ENCODE results near the gene GUCD1.

The GUCD1 gene

DNA sequence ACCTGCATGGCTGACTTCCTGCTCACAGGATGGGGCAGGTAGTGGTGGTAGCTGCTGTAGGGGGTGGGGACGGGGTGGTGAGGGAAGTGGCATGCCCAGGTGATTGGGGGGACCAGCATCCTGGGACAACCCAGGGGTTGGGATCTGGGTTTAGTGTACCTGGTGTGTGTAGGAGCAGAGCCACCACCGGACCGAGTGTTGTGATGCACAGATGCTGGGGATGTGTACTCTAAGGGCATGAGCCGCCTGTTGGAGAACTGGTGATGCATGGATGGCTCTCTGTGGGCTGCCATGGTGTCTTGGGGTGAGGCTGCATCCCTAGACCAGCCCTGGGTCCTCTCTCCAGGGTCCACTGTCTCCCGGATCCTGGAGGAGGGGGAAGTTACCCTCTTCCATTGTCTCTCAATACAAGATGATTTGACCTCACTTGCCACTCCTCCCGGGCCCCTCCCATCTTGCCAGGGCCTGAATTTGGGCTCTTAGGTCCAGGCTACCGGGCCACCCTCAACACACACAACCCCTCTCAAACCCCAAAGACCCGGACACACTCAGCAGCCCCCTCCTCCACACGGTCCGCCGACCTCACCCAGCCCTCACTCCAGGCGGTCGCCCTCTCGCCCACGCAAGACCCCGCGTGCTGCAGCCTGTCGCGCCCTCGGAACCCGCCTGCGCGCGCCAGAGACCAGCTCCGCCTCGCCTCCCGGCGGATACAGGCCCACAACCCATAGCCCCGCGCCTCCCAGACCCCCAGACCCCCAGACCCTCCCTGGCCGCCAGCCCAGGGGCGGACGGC lies 37.3 kb upstream of the GUCD1 start:
- DNase-seq: peak in 7 of 42 donors; percentile 13 to 43 (median 23)
- intact Hi-C loops (cut with DNase I): loop anchor here (10.0 kb wide), 1 partner anchor 47 kb away; no protein-coding TSS in a partner anchor

DNA sequence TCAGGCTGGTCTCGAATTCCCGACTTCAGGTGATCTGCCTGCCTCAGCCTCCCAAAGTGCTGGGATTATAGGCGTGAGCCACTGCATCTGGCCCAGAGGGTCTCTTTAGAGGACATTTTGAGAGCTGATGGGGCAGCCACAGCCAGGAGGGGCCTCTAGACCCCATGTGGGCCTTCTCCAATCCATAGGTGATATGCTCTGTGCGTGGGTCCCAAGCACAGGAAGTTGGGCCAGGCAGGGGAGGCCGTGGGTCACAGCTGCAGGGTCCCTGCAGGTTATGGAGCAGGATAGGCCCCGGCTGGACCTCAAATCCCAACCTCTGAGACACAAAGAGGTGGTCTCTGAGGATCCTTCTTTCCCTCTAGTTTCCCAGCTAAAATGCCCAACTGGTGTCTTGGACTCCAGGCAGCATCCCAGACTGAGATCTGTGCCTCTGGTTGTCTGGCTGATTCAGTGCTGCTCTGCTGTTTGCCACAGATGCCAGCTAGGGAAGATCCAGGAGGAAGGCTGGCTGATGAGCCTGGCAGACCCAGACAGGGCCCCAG lies 36.4 kb upstream of the GUCD1 start:
- intact Hi-C loops (cut with DNase I): loop anchor here (10.0 kb wide), 1 partner anchor 47 kb away; no protein-coding TSS in a partner anchor
- DNase-seq: no peak

DNA sequence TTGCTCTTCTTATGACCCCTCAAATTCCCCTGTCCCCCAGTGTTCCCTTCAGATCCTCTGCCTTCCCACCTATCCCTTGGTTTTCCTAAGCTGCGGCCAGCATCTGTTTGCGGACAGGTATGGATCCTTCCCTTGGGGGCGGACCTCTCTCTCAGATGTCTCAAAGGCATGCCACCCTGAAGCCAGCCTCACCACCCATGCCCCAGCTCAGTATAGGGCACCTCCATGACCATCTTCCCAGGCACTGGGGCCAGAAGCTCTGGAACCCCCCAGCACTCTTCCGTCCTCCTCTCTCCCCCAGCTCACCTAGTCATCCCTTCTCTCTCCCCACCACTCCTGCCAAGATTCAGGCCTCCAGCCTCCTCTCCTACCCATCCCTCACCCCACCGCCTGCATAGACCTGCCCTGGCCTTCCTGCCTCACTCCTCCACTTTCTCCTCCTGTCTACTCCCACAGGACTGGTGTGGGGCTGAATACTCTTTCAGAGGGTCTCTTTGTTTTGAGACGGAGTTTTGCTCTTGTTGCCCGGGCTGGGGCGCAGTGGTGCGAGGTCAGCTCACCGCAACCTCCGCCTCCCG lies 35.7 kb upstream of the GUCD1 start:
- intact Hi-C loops (cut with DNase I): loop anchor here (10.0 kb wide), 1 partner anchor 46 kb away; no protein-coding TSS in a partner anchor
- DNase-seq: no peak

DNA sequence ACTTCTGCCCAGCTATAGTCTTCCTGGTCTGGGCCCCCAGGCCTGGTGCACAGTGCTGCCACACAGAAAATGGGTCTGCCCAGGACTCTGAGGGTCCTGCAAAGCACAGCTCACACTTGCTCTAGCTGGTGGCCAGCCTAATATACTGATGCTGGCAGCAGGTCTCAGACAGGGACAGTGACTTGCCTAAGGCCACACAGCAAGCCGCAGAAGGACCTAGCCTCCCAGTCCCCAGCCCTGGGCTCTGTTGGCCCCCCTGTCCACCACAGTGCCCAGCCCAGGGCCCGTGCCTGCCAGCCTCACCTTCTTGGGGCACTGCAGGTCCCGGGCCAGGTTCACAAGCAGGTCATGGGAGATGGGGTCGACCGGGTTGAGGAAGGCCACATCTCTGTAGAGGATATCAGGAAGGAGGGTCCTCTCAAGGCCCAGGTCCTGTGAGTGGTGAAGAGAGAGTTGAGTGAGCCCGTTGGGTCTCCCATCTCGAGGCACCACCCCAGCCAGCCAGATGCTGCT lies 34.6 kb upstream of the GUCD1 start:
- DNase-seq: no peak
- intact Hi-C loops (cut with DNase I): loop anchor here (10.0 kb wide), 1 partner anchor 45 kb away; no protein-coding TSS in a partner anchor

DNA sequence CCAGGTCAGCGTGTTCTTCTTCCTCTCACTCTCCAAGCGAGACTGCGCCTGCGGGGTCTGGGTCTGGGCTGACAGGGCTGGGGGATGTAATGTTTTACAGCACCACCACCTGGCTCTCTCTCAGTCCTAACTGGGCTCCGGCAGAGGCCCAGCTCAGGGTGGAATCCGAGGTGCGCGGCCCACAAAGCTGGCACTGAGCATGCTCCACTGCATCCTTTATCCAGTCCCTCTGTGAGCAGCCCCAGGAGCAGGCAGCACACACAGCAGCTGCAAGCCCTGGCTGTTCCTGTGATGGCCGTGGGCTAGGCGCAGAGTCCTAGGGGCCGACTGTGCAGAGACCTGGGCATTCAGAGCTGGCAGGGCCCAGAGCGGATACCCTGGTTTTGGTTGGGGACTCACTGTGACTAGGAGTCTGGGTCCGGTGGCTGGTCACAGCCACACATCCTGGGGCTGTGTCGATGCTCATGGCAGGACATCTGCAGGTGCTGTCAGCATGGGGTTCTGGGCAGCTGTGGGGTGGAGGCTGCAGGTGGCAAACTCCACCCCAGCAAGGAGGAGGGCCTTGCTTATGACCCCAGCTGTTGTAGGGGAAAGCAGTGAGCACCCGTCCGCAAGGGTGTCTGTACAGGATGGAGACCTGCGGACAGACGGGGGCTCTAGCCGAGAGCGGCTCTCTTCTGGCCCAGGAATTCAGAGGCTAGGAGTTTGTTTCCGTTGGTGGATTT lies 34.0 kb upstream of the GUCD1 start:
- DNase-seq: peak in 12 of 42 donors; percentile 13 to 57 (median 39)
- intact Hi-C loops (cut with DNase I): no loop called here

DNA sequence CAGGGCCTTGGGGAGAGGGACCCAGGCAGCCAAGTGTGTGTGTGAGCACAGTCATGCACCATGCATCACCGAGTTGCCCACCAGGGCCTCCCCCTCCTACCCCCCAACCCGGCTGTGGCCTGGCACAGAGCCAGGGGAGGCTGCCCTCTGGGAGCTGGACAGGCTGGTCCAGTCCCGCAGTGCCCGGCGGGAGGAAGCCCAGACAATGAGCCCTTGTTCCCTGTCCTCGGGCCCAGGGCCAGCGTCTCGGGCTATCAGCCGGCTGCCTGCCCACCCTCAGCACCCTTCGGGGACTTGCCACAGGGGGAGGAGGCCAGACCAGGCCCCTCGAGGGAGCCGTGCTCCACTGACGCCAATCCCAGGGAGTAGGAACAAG lies 33.4 kb upstream of the GUCD1 start:
- intact Hi-C loops (cut with DNase I): no loop called here
- peak; percentile 83 to 97 (median 94) for DNase-seq

DNA sequence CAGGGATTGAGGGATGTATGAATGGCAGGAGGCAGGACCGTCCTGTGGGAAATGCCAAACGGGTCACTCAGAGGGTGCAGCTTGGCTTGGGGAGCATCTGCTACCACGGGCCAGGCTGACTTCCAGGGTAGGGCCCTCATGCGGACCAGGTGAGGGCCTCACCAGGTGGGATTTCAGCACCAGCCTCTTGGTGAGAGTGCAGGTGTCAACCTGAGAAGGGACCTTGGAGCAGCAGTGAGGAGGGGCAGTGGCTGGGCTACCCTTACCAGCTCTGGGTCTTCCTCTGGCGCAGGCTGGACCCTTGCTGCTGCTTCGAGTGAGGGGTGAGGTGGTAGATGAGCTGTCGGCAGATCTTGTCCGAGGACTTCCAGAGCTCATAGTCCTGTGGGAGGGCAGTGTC lies 33.0 kb upstream of the GUCD1 start:
- DNase-seq: no peak
- intact Hi-C loops (cut with DNase I): no loop called here

DNA sequence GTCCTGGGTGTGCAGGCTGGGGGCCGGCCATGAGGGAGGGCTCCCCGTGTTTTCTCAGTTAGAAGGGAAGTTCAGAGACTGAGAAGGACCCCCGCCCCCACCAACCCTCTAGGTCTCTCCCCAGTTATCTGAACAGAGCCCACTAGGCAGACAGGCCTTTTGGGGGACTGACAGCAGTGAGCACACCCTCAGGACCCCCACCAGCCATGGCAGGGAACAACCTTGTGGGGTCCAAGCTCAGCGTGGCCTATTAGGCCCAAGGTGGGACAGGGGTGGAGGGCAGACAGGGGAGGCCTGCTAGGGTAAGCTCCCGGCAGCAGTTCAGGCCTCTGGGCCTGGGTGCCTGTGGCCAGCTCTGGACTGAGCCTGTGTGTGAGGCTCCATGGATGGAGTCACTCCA lies 32.3 kb upstream of the GUCD1 start:
- intact Hi-C loops (cut with DNase I): no loop called here

DNA sequence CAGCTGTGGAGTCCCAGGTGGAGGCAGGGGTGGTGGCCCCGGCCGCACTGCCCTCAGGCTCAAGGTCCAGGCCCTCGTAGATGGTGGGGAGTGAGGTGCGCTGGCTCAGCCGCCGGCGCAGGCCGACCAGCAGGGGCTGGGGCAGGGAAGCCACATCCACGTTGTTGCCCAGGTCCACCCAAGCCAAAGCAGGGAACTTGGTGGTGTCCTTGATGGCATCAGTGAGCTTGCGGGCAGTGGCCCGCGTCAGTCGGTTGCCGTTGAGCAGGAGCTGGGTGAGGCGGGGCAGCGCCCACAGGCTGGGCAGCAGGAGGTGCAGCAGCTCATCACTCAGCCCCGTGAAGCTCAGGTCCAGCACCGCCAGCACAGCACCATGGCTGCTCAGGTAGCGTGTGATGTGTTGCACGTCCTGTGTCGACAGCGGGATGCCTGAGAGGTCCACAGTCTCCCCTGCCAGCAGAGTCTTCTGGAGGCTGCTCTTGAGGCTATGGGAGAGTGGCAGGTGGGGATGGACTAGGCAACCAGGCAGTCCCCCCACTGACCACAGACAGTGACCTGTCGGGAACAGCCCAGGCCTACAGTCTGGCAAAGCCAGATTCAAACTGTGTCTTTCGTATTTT lies 31.1 kb upstream of the GUCD1 start:
- intact Hi-C loops (cut with DNase I): no loop called here
- DNase-seq: no peak

More for the DNA sequence above, 32.3 kb upstream of the GUCD1 start:
- DNase-seq: peak in 1 of 42 donors; percentile 24

DNA sequence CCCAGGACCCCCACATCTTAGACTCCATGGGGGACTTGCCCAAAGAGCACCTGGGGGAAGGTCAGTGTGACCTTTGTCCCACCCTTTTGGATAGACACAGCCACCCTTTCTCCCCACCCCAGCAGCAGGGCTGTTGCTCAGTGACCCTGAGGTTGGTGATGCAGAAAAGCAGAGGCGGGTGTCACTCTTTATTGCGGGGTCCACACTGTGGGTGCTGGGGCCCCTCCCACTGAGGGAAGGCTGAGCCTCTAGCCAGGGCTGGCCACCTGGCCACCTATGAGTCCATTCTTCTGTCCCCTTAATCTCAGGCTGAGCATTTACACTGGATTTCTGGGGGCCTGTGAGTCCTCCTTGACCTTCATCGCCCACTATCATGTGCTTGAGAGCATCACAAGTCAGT lies 30.5 kb upstream of the GUCD1 start:
- DNase-seq: no peak
- intact Hi-C loops (cut with DNase I): no loop called here

DNA sequence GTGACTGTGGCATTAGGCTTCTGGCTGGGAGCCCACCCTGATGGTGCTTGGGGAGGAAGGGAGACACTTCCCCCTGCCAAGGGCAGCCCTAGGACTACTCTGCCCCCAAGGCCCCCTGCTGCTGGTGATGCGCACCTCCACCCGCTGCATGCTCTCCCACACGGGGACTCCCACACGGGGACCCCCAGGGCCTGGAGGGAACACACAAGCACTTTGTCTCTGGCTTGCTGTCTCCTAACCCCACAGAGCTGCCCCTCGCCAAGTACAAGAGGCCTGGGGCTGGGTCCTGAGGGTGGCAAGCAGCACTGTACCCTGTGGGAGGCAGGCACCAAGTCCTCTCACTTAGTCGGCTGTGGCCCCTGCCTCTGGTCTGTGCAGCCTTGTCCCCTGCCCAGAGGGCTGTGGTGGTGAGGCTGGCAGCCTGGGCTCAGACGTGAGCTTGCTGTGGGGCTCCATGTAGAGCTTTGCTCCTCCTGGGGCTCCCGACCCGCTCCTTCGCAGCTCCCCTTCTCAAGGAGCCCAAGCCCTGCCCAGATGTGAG lies 30.0 kb upstream of the GUCD1 start:
- no peak for DNase-seq
- intact Hi-C loops (cut with DNase I): no loop called here

DNA sequence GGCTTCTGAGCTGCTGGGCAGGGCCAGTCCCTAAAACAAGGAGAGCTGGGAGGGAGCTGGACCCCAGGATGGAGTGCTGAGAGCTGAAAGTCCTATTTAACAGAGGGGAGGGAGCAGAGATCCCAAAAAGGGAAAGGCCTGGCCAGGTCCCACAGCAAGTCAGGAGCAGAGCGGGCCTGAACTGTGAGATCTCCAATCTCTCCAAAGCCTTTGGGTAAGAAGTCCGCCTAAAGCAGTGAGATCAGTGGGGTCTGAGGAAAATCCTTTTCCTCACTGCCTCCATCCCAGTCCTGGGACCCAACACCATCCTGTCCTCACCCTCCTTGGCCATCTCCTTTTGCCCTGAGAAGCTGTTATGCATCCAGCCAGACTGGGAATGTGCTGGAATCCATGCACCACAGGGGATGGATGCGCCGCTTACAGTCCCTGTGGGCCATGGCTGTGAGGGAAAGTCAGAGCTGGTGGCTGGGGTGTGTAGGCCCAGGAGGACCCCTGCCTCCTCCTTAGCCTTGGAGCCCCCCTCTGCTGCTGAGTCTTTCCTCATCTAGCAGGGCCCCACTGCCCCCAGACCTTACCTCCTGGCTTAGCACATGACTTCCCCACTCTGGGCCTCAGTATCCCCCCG lies 29.3 kb upstream of the GUCD1 start:
- no peak for DNase-seq
- intact Hi-C loops (cut with DNase I): no loop called here

DNA sequence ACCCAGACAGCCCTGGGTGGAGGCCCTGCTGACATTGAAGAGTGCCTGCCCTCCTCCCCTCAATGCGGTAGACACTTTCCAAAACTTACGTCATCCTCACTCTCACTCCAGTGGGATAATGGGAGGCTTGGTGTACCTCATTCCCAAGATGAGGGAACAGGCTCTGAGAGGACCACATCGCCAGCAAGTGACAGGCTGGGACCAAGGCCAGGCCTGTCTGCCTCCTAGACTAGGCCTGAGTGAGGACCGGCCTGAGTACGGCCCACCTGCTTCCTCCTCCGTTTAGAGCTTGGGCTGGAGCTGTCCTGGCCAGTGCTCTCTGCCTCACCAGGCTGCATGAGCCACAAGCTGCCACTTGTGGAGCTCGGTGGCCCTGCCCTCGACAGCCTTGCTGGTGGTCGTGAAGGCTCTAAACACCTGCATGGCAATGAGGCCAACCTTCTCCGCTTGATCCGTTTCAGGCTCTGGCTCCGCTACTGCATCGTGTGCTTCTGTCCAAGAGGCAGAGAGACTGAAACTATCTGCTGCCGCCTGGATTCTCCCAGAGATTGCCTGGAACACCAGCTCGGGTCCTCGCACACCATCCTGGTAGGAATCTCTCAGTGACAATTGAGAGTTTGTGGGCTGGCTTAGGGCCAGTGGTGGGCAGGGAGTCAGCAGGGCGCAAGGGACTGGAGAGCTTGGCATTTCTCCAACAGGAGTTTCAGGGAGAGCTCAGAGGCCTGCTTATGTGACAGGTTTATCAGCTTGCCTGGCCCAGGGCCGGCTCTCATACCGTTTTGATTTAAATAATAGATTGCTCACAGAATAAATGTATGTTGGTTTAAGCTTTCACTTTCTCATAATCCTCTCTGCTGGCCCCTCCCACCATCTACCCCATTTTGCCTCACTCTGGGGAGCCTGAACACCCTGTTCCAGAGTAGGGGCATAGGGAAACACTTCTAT lies 28.6 kb upstream of the GUCD1 start:
- intact Hi-C loops (cut with DNase I): no loop called here
- no peak for DNase-seq

DNA sequence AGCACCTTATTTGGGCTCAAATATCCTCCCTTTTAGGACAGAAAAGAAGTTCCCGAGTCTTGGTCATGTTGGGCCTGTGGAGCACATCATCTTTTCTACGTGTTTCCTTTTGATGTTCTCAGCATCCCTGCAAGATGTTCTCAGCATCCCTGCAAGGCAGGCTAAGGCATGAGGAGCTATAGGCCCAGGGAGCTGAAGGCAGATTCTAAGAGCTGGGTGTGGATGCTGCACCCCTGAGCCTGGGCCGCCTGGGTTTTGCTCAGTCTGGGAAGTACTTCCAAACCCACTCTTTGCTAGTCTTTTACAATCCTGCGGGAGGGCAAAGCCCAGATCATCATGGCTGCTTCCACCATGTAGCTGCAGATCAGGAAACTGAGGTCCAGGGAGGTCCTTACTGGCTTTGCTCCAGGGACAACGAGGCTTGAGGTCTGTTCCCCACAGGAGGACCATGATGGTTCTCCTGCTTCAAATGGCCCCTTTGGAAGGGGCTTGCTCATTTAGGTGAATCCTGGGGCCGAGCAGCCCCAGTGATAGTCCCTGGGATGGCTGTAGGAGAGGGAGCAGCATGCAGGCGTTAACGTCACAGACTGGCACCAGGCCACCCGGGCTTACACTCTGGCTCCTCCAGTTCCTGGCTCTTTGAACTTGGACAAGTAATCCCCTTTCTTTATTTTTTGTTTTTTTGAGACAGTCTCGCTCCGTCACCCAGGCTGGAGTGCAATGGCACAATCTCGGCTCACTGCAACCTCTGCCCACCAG lies 27.3 kb upstream of the GUCD1 start:
- intact Hi-C loops (cut with DNase I): no loop called here
- peak in 1 of 42 donors; percentile 30 for DNase-seq

DNA sequence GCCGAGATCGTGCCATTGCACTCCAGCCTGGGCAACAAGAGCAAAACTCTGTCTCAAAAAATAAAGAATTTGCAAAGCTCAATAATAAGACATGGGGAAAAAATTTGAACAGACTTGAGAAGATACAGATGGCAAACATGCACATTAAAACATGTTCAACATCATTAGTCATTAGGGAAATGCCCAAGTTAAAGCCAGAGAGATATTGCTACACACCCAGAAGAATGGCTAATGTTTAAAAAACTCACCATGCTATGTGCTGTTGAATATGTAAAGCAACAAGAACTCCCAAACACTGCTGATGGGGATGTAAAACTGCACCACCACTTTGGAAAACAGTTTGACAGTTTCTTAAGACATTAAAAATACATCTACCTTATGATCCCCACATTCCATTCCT lies 25.3 kb upstream of the GUCD1 start:
- intact Hi-C loops (cut with DNase I): no loop called here
- no peak for DNase-seq

DNA sequence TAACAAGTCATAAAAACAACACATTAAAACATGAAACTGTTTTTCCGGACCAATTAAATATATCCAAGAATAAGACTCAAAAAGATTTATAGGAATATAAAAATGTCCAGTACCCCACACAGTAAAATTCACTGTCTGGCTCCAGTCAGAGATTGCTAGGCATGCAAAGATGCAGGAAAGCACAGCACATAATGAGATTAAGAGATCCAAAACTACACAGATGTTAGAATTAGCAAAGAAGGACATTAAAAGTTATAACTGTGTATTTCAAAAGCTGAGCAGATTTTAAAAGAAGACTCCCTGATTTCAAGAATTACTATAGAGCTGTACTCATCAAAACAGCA lies 24.3 kb upstream of the GUCD1 start:
- intact Hi-C loops (cut with DNase I): no loop called here
- DNase-seq: no peak

All from head of caudate nucleus (tissue), 42 donors.